ENCODE results near the gene TYMP.

TYMP gene

GRCh38 chr22:50483556-50483955, 46.3 kb downstream of the TYMP start:
- DNase-seq (ENCODE audit: low spot score): no peak

- no peak for DNase-seq (ENCODE audit: low spot score)
Observed at GRCh38 chr22:50483106-50483505, 46.7 kb downstream of the TYMP start.

GRCh38 chr22:50482107-50483074, 47.4 kb downstream of the TYMP start:
- no peak for DNase-seq (ENCODE audit: low spot score)

- peak; percentile 94 for DNase-seq (ENCODE audit: low spot score)
Observed at GRCh38 chr22:50481440-50482106, 48.2 kb downstream of the TYMP start, which contains the start of gene ADM2. TSS of gene ADM2 (plus strand) at chr22:50481543. CDS start at chr22:50481848, 305 bp downstream.

GRCh38 chr22:50481045-50481439, 48.8 kb downstream of the TYMP start:
- no peak for DNase-seq (ENCODE audit: low spot score)

GRCh38 chr22:50479721-50480120, 50.1 kb downstream of the TYMP start:
- no peak for DNase-seq (ENCODE audit: low spot score)

GRCh38 chr22:50477923-50478322, 51.9 kb downstream of the TYMP start:
- DNase-seq (ENCODE audit: low spot score): no peak

- DNase-seq (ENCODE audit: low spot score): no peak
Observed at GRCh38 chr22:50476868-50477267, 52.9 kb downstream of the TYMP start.
